Measurements from ENCODE around the gene LPXN.

LPXN gene

GRCh38 chr11:58561394-58562098 is 14.1 kb downstream of the LPXN start:
- TF ChIP-seq EZH2phosphoT487 (IDR thresholded peaks at IDR 0.05; ENCODE audit: borderline replicate concordance) (no peak), CTCF (conservative IDR thresholded peaks at IDR 0.05; ENCODE audit: low read length) (no peak)
- Histone ChIP-seq H3K9me3 (ENCODE audit: insufficient read depth, low read depth, low read length) (no peaks in the 10 kb centered on the region), H3K79me2 (ENCODE audit: insufficient read depth, low read length) (peaks cover 82% of the 10 kb centered on the region), H3F3A (ENCODE audit: low read depth) (no peaks in the 10 kb centered on the region), H4K20me1 (ENCODE audit: insufficient read depth, low read length, poor library complexity, severe bottlenecking) (peaks cover 73% of the 10 kb centered on the region), H3K4me3 (ENCODE audit: low read length, poor library complexity, severe bottlenecking) (no peak overlapping the region), H3K27me3 (ENCODE audit: insufficient read depth, low read length, poor library complexity, severe bottlenecking) (no peaks in the 10 kb centered on the region), H2AFZ (ENCODE audit: low read length) (no peak overlapping the region), H3K9me2 (replicated peaks; ENCODE audit: low read depth, low read length) (no peaks in the 10 kb centered on the region), H3K4me2 (ENCODE audit: low read depth, low read length, poor library complexity, severe bottlenecking) (peak overlapping the region; percentile 2), H3K36me3 (ENCODE audit: insufficient read depth, low read length) (peaks cover 47% of the 10 kb centered on the region), H3K4me1 (ENCODE audit: insufficient read depth, low read length, poor library complexity, severe bottlenecking) (peaks cover 36% of the 10 kb centered on the region), H3K9ac (ENCODE audit: low read depth, low read length, poor library complexity, severe bottlenecking) (no peak overlapping the region)

- H3K27me3 ChIP-seq (ENCODE audit: insufficient read depth, low read length, poor library complexity, severe bottlenecking) = no peaks in the 10 kb centered on the region
- peaks cover 81% of the 10 kb centered on the region for H3K79me2 ChIP-seq (ENCODE audit: insufficient read depth, low read length)
- H3K9me2 ChIP-seq (replicated peaks; ENCODE audit: low read depth, low read length) = no peaks in the 10 kb centered on the region
- H3K4me1 ChIP-seq (ENCODE audit: insufficient read depth, low read length, poor library complexity, severe bottlenecking) = peaks cover 30% of the 10 kb centered on the region
- H3K4me2 ChIP-seq (ENCODE audit: low read depth, low read length, poor library complexity, severe bottlenecking) = peak overlapping the region; percentile 2
- H3K36me3 ChIP-seq (ENCODE audit: insufficient read depth, low read length) = peaks cover 48% of the 10 kb centered on the region
- H3F3A ChIP-seq (ENCODE audit: low read depth) = no peaks in the 10 kb centered on the region
- H2AFZ ChIP-seq (ENCODE audit: low read length) = no peak overlapping the region
- H4K20me1 ChIP-seq (ENCODE audit: insufficient read depth, low read length, poor library complexity, severe bottlenecking) = peaks cover 73% of the 10 kb centered on the region
- TF ChIP-seq CTCF (conservative IDR thresholded peaks at IDR 0.05; ENCODE audit: low read length) (no peak), EZH2phosphoT487 (IDR thresholded peaks at IDR 0.05; ENCODE audit: borderline replicate concordance) (no peak)
- H3K9me3 ChIP-seq (ENCODE audit: insufficient read depth, low read depth, low read length) = no peaks in the 10 kb centered on the region
- no peak overlapping the region for H3K4me3 ChIP-seq (ENCODE audit: low read length, poor library complexity, severe bottlenecking)
- no peak overlapping the region for H3K9ac ChIP-seq (ENCODE audit: low read depth, low read length, poor library complexity, severe bottlenecking)
Observed at GRCh38 chr11:58560842-58561241, 14.8 kb downstream of the LPXN start.

- H3K79me2 ChIP-seq (ENCODE audit: insufficient read depth, low read length) = no peaks in the 10 kb centered on the region
- TF ChIP-seq EZH2phosphoT487 (IDR thresholded peaks at IDR 0.05; ENCODE audit: borderline replicate concordance) (no peak), CTCF (conservative IDR thresholded peaks at IDR 0.05; ENCODE audit: low read length) (no peak)
- no peaks in the 10 kb centered on the region for H3K27me3 ChIP-seq (ENCODE audit: insufficient read depth, low read length, poor library complexity, severe bottlenecking)
- no peaks in the 10 kb centered on the region for H3K9me3 ChIP-seq (ENCODE audit: insufficient read depth, low read depth, low read length)
- H3F3A ChIP-seq (ENCODE audit: low read depth) = no peaks in the 10 kb centered on the region
- H2AFZ ChIP-seq (ENCODE audit: low read length) = no peak overlapping the region
- no peaks in the 10 kb centered on the region for H3K4me1 ChIP-seq (ENCODE audit: insufficient read depth, low read length, poor library complexity, severe bottlenecking)
- H3K4me3 ChIP-seq (ENCODE audit: low read length, poor library complexity, severe bottlenecking) = no peak overlapping the region
- H3K9me2 ChIP-seq (replicated peaks; ENCODE audit: low read depth, low read length) = no peaks in the 10 kb centered on the region
- H3K36me3 ChIP-seq (ENCODE audit: insufficient read depth, low read length) = peaks cover 99% of the 10 kb centered on the region
- no peaks in the 10 kb centered on the region for H4K20me1 ChIP-seq (ENCODE audit: insufficient read depth, low read length, poor library complexity, severe bottlenecking)
- H3K9ac ChIP-seq (ENCODE audit: low read depth, low read length, poor library complexity, severe bottlenecking) = no peak overlapping the region
- no peak overlapping the region for H3K4me2 ChIP-seq (ENCODE audit: low read depth, low read length, poor library complexity, severe bottlenecking)
Observed at GRCh38 chr11:58549644-58550043, 26.0 kb downstream of the LPXN start.
